BJ (cell line): ENCODE data around the gene TEAD3. TPM values are rescaled to one million over a fixed set of nuclear protein-coding genes. Genes with fewer than 3 reads are reported as not detected.

Source experiments
- CTCF ChIA-PET: fragments of 350-600 bp; formaldehyde crosslinking; extraction: SDS; loops from one replicate; lab custom pipeline; 2021; ENCODE audit warnings: antibody characterized with exemption, inconsistent platforms; lab: Yijun Ruan, JAX
- POLR2A ChIA-PET: fragments of 300-600 bp; sonication (Branson Sonifier 250); formaldehyde crosslinking; extraction: SDS; loops from one replicate; lab custom pipeline; 2021; ENCODE audit warnings: antibody characterized with exemption; lab: Charles Lee
- DNase-seq: peaks from one replicate; pipeline ENCODE4 v3.0.0-alpha.2; 2011; ENCODE audit warnings: low read depth
- H3K27me3 ChIP-seq: 2 replicates; pipeline ENCODE4 v1.6.0; 2011; ENCODE audit warnings: low read length; ENCODE audit not compliant: control insufficient read depth, insufficient read depth
- H3K36me3 ChIP-seq: 2 replicates; pipeline ENCODE4 v1.5.1; 2011; ENCODE audit warnings: low read length; ENCODE audit not compliant: control insufficient read depth, insufficient read depth
- H3K4me3 ChIP-seq: 2 replicates; pipeline ENCODE4 v1.5.1; 2011; ENCODE audit warnings: low read depth, mild to moderate bottlenecking, control low read depth, low read length
- CTCF ChIP-seq: IDR thresholded peaks from 2 replicates; pipeline ENCODE4 v1.5.1; 2011; ENCODE audit warnings: low read depth, mild to moderate bottlenecking, control low read depth, inconsistent platforms, low read length, moderate library complexity; ENCODE audit not compliant: insufficient read depth
- polyA plus RNA-seq: library from polyadenylated mRNA; depleted of rRNA; stranded (reverse); fragments of >200 nt; gene quantifications from 2 replicates; pipeline ENCODE4 v1.2.3, GENCODE V29; 2011

The TEAD3 gene
- polyA plus RNA-seq, 1 experiment, result 40.6 TPM

GRCh38 chr6:35463292-35463691 lies 33.6 kb downstream of the TEAD3 start:
- peaks cover 12% of the 10 kb centered on the region for H3K36me3 ChIP-seq
- ChIA-PET CTCF (interaction anchor here (1.0 to 2.0 kb wide), 3 partner anchors 9 to 122 kb away, joined by 3 to 7 read pairs (median 4); no protein-coding TSS in a partner anchor), POLR2A (interaction anchor here (0.6 kb wide), 1 partner anchor 351 kb away, joined by 12 read pairs; no protein-coding TSS in a partner anchor)
- no peak for TF ChIP-seq CTCF
- DNase-seq, result no peak
- no peaks in the 10 kb centered on the region for H3K27me3 ChIP-seq
- no peak overlapping the region for H3K4me3 ChIP-seq

GRCh38 chr6:35461270-35461669 lies 35.6 kb downstream of the TEAD3 start:
- no peak for TF ChIP-seq CTCF
- no peaks in the 10 kb centered on the region for H3K27me3 ChIP-seq
- CTCF ChIA-PET, result no interaction called here
- H3K36me3 ChIP-seq, result peaks cover 18% of the 10 kb centered on the region
- POLR2A ChIA-PET, result no interaction called here
- no peak for DNase-seq
- no peak overlapping the region for H3K4me3 ChIP-seq

- peaks cover 21% of the 10 kb centered on the region for H3K36me3 ChIP-seq
- TF ChIP-seq CTCF, result no peak
- CTCF ChIA-PET, result interaction anchor here (1.2 to 2.4 kb wide), 2 partner anchors 9 to 11 kb away, joined by 3 to 22 read pairs; partner anchors contain the start of gene RPL10A
- H3K27me3 ChIP-seq, result no peaks in the 10 kb centered on the region
- DNase-seq, result no peak
- POLR2A ChIA-PET, result no interaction called here
- no peak overlapping the region for H3K4me3 ChIP-seq
Observed at GRCh38 chr6:35457907-35458306, 39.0 kb downstream of the TEAD3 start.

DNA sequence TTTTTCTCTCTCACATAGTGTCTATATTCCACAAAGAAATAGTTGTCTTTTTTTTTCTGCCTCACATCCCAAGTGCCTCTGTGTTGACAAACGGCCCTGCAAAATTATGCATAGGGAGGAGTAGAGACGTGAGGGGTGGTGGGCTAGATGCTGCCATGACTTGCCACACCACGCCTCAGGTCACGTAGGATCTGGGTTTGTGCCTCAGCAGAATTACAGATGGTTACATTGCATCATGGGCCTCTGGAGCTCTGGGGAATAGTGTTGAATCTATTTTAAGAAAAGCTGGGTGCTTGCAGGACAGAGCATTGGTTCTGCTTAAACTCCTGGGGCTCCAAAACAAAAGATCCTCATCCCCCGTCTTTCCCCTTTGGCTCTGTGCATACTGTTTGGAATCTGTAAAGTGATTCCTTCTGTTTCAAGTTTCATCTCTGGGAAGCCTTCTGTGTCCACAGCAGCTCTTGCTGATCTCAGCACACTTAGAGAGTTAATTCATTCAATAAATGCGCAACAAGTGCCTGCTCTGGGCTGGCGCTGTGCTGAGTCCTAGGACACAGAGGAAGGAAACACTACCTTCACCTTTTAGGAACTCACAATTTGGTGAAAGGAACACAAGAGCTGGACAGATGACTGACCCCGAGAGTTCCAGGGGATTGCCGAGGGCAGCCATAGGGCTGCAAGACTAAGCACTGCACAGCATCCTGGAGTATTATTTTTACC lies 42.3 kb downstream of the TEAD3 start:
- Histone ChIP-seq H3K4me3 (no peak overlapping the region), H3K36me3 (peaks cover 18% of the 10 kb centered on the region), H3K27me3 (no peaks in the 10 kb centered on the region)
- CTCF ChIA-PET, result interaction anchor here (0.7 to 9.5 kb wide), 8 partner anchors 11 to 157 kb away, joined by 3 to 144 read pairs (median 5); partner anchors contain the start of genes DEF6, PPARD and RPL10A
- no peak for DNase-seq
- POLR2A ChIA-PET, result interaction anchor here (0.7 kb wide), 1 partner anchor 69 kb away, joined by 8 read pairs; no protein-coding TSS in a partner anchor
- TF ChIP-seq CTCF, result no peak

- no peak for TF ChIP-seq CTCF
- H3K27me3 ChIP-seq, result no peaks in the 10 kb centered on the region
- H3K36me3 ChIP-seq, result peaks cover 14% of the 10 kb centered on the region
- CTCF ChIA-PET, result interaction anchor here (1.4 to 9.5 kb wide), 3 partner anchors 9 to 110 kb away, joined by 3 to 144 read pairs (median 3); partner anchors contain the start of gene PPARD
- no peak for DNase-seq
- H3K4me3 ChIP-seq, result peak overlapping the region; percentile 70
- POLR2A ChIA-PET, result interaction anchor here (0.6 kb wide), 1 partner anchor 18 kb away, joined by 4 read pairs; no protein-coding TSS in a partner anchor
Observed at GRCh38 chr6:35453236-35453635, 43.6 kb downstream of the TEAD3 start.
